OCI-LY3 (cell line): ENCODE data around the gene UQCC2.

Experiments used
- H2AFZ ChIP-seq: fragments of 200-600, 300-600 bp; shearing (Covaris generic); 2 replicates; pipeline ENCODE4 v1.6.0; 2014; ENCODE audit warnings: antibody characterized with exemption, low read depth, low read length
- H3K27ac ChIP-seq: fragments of 200-600, 300-600 bp; sonication (generic); 2 replicates; pipeline ENCODE4 v1.5.1; 2014; ENCODE audit warnings: mild to moderate bottlenecking, low read length, moderate library complexity, mixed read lengths
- H3K27me3 ChIP-seq: fragments of 200-600, 300-600 bp; sonication (generic); 2 replicates; pipeline ENCODE4 v1.6.1; 2014; ENCODE audit warnings: low read depth, low read length, mixed read lengths
- H3K36me3 ChIP-seq: fragments of 200-600, 300-600 bp; sonication (generic); replicated peaks from 2 replicates; pipeline ENCODE3; 2014; ENCODE audit warnings: low read depth, low read length, mixed read lengths
- H3K4me1 ChIP-seq: fragments of 300-600, 200-600 bp; sonication (generic); 2 replicates; pipeline ENCODE4 v1.6.1; 2014; ENCODE audit warnings: low read length, mixed read lengths
- H3K4me2 ChIP-seq: fragments of 200-600, 300-600 bp; sonication (generic); 2 replicates; pipeline ENCODE4 v1.6.1; 2014; ENCODE audit warnings: low read length, mixed read lengths
- H3K4me3 ChIP-seq: fragments of 300-600, 200-600 bp; sonication (generic); 2 replicates; pipeline ENCODE4 v1.5.1; 2014; ENCODE audit warnings: antibody characterized with exemption, mild to moderate bottlenecking, low read length, moderate library complexity
- H3K79me2 ChIP-seq: fragments of 300-600, 200-600 bp; shearing (Covaris generic); 2 replicates; pipeline ENCODE4 v1.6.1; 2014; ENCODE audit warnings: mild to moderate bottlenecking, low read length, mixed read lengths
- H3K9ac ChIP-seq: fragments of 300-600, 200-600 bp; shearing (Covaris generic); 2 replicates; pipeline ENCODE4 v1.6.0; 2014; ENCODE audit warnings: mild to moderate bottlenecking, low read length, moderate library complexity
- H3K9me3 ChIP-seq: fragments of 200-600, 300-600 bp; shearing (Covaris generic); 2 replicates; pipeline ENCODE4 v1.6.1; 2014; ENCODE audit warnings: low read length, mixed read lengths; ENCODE audit not compliant: insufficient read depth
- H4K20me1 ChIP-seq: fragments of 200-600, 300-600 bp; sonication (generic); 2 replicates; pipeline ENCODE4 v1.6.1; 2016; ENCODE audit warnings: low read length, mixed read lengths; ENCODE audit not compliant: insufficient read depth
- EZH2phosphoT487 ChIP-seq: fragments of 200-600 bp; shearing (Covaris generic); IDR thresholded peaks from 2 replicates; pipeline ENCODE4 v1.6.1; 2018; ENCODE audit warnings: antibody characterized with exemption, mixed run types, low read depth
- TF ChIP-seq, protein P1 (sequence below): fragments of 200-600, 300-600 bp; sonication (generic); IDR thresholded peaks from 2 replicates; pipeline ENCODE4 v1.5.1; 2014; ENCODE audit warnings: antibody characterized with exemption, low read length, low read depth

The UQCC2 gene

DNA sequence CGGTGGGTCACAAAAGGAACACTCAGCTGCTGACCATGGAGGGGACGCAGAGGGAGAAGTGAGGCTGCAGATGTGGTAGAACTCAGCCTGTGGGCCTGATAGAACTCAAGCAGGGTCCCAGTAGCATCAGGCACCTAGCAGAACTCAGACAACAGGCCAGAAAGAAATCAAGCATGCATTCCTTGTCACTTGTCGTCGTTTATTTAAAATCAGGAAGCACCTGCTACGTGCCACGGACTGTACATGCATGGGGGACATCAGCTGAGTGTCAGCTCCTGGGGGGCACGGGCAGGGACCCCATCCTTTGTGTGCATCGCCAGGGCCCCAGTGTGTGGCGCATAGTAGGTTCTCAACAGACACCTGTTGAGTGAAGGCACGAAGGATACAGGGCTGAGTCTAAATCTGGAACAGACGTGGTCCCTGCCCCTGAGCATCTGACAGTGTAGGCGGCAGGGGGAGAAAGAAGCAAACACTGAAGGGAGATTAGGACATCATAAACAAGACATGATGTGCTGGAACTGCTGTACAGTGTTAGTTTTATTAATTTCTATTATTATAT lies 32.5 kb downstream of the UQCC2 start:
- Histone ChIP-seq H3K9ac (no peak overlapping the region), H3K36me3 (peaks cover 3% of the 10 kb centered on the region)

DNA sequence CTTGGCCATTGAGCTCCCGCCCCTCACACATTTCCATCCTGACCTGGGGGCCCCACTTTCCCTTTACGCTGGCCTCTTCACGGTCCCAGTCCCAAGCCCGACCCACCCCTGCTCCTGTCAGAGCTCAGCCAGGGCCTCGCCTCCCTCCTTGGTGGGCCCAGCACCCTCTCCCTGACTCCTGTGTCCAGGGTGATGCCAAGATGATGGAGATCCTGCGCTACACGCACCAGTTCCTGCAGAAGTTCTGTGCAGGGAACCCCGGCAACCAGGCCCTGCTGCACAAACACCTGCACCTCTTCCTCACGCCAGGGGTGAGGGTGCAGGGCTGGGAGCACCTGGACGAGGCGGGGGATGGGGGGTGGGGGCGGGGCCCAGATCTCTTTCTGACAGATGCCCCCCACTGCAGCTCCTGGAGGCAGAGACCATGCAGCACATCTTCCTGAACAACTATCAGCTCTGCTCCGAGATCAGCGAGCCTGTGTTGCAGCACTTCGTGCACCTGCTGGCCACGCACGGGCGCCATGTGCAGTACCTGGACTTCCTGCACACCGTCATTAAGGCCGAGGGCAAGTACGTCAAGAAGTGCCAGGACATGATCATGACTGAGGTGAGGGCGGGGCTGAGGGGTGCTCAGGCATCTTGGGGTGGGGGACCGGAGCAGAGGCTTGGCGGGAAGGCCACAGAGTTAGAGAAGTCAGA lies 33.1 kb downstream of the UQCC2 start:
- TF ChIP-seq, protein P1, sequence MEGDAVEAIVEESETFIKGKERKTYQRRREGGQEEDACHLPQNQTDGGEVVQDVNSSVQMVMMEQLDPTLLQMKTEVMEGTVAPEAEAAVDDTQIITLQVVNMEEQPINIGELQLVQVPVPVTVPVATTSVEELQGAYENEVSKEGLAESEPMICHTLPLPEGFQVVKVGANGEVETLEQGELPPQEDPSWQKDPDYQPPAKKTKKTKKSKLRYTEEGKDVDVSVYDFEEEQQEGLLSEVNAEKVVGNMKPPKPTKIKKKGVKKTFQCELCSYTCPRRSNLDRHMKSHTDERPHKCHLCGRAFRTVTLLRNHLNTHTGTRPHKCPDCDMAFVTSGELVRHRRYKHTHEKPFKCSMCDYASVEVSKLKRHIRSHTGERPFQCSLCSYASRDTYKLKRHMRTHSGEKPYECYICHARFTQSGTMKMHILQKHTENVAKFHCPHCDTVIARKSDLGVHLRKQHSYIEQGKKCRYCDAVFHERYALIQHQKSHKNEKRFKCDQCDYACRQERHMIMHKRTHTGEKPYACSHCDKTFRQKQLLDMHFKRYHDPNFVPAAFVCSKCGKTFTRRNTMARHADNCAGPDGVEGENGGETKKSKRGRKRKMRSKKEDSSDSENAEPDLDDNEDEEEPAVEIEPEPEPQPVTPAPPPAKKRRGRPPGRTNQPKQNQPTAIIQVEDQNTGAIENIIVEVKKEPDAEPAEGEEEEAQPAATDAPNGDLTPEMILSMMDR = no peak
- TF ChIP-seq EZH2phosphoT487 = no peak
- peaks cover 3% of the 10 kb centered on the region for H3K36me3 ChIP-seq
- no peak overlapping the region for H3K4me2 ChIP-seq
- H3K4me1 ChIP-seq = no peaks in the 10 kb centered on the region
- H3K27ac ChIP-seq = no peak overlapping the region
- no peaks in the 10 kb centered on the region for H3K79me2 ChIP-seq
- no peaks in the 10 kb centered on the region for H4K20me1 ChIP-seq
- no peaks in the 10 kb centered on the region for H3K27me3 ChIP-seq
- no peak overlapping the region for H3K4me3 ChIP-seq
- H2AFZ ChIP-seq = no peak overlapping the region
- H3K9me3 ChIP-seq = no peaks in the 10 kb centered on the region
- H3K9ac ChIP-seq = no peak overlapping the region

More for the DNA sequence above, 32.5 kb downstream of the UQCC2 start:
- TF ChIP-seq EZH2phosphoT487 = no peak
- TF ChIP-seq, protein P1 = no peak
- Histone ChIP-seq H3K4me2 (no peak overlapping the region), H3K9me3 (no peaks in the 10 kb centered on the region), H2AFZ (no peak overlapping the region), H3K27ac (no peak overlapping the region), H3K27me3 (no peaks in the 10 kb centered on the region), H4K20me1 (no peaks in the 10 kb centered on the region), H3K79me2 (no peaks in the 10 kb centered on the region), H3K4me3 (no peak overlapping the region), H3K4me1 (no peaks in the 10 kb centered on the region)

DNA sequence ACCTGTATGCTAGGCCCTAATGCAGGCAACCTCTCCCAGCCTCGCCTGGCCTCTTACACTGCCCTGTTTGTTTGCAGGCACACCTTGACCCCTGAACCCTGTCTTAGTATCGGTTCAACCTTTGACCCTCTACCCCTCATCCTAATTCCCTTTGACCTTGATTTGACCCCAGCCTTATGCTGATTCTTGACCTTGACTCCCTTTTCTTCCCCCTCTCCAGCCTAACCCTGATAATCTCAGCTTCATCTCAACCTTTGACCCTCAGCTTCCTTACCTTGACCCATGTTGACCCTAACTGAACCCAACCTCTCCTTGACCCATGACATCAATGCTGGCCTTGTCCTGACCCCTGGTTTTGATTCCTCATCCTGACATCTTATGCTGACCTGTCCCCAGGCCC lies 33.8 kb downstream of the UQCC2 start:
- Histone ChIP-seq H2AFZ (no peak overlapping the region), H3K4me1 (no peaks in the 10 kb centered on the region), H3K4me2 (no peak overlapping the region)

DNA sequence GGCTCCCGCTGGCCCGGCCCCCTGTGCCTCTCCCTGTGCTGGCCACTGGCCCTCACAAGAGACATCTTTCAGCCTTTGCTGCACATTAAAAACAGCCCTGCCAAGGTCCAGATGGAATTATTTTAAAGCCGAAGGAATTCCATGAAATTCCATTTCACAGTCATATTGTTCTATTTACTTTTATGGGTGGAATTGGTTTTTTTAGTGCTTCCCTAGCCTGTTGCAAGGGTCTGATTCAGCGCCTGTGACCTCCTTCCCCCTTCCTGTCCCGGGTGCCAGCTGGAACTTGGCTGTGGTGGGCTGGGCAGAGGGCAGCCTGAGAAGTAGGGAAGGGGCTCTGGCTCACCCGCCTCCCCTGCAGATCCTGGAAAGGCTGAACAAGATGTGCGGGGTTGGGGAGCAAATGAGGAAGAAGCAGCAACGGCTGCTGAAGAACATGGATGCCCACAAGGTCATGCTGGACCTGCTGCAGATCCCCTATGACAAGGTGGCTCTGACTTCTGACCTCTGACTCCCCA lies 34.3 kb downstream of the UQCC2 start:
- H3K27ac ChIP-seq = no peak overlapping the region
- no peak overlapping the region for H3K9ac ChIP-seq
- no peak overlapping the region for H2AFZ ChIP-seq
- no peaks in the 10 kb centered on the region for H3K9me3 ChIP-seq
- peaks cover 3% of the 10 kb centered on the region for H3K36me3 ChIP-seq
- no peaks in the 10 kb centered on the region for H3K79me2 ChIP-seq
- H3K4me1 ChIP-seq = no peaks in the 10 kb centered on the region
- TF ChIP-seq, protein P1 = no peak
- H3K4me2 ChIP-seq = no peak overlapping the region
- no peaks in the 10 kb centered on the region for H4K20me1 ChIP-seq
- no peak overlapping the region for H3K4me3 ChIP-seq
- no peaks in the 10 kb centered on the region for H3K27me3 ChIP-seq

More for the DNA sequence above, 33.8 kb downstream of the UQCC2 start:
- H3K27me3 ChIP-seq = no peaks in the 10 kb centered on the region
- TF ChIP-seq, protein P1 = no peak
- TF ChIP-seq EZH2phosphoT487 = no peak
- no peak overlapping the region for H3K9ac ChIP-seq
- H4K20me1 ChIP-seq = no peaks in the 10 kb centered on the region
- peaks cover 3% of the 10 kb centered on the region for H3K36me3 ChIP-seq
- no peak overlapping the region for H3K27ac ChIP-seq
- H3K9me3 ChIP-seq = no peaks in the 10 kb centered on the region
- no peak overlapping the region for H3K4me3 ChIP-seq
- no peaks in the 10 kb centered on the region for H3K79me2 ChIP-seq
